ENCODE results near the gene PTPRN2.

PTPRN2 gene

GRCh38 chr7:158390460-158390859 is 197.2 kb downstream of the PTPRN2 start:
- CTCF ChIA-PET, result no interaction called here
- POLR2A ChIA-PET, result no interaction called here
- H3K4me3 ChIP-seq (ENCODE audit: low read depth, low read length), result no peak overlapping the region
- no peak for DNase-seq (ENCODE audit: low read depth, low spot score)
- TF ChIP-seq CTCF (IDR thresholded peaks at IDR 0.05; ENCODE audit: insufficient read depth, low read length, missing control alignments), result no peak

GRCh38 chr7:158389514-158390425 is 197.9 kb downstream of the PTPRN2 start:
- no peak overlapping the region for H3K4me3 ChIP-seq (ENCODE audit: low read depth, low read length)
- POLR2A ChIA-PET, result no interaction called here
- DNase-seq (ENCODE audit: low read depth, low spot score), result no peak
- CTCF ChIA-PET, result no interaction called here
- no peak for TF ChIP-seq CTCF (IDR thresholded peaks at IDR 0.05; ENCODE audit: insufficient read depth, low read length, missing control alignments)

DNA sequence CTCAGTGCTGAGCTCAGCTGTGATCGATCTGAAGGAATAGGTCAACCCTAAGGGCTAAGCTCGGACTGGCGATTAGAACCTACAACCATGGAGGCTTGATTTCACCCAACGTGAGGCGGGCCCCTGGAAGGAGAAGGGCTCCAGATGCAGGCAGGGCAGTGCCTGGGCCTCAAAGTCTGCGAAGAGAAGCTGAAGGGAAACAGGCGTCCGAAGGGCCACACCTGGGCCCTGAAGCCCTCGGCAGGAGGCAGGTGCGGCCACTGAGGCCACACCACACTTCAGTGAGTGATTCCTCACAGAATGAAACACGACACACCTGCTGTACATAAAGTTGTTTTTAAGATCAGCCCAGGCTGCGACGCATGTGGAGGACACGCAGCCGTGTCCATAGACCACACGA is 198.7 kb downstream of the PTPRN2 start:
- no peak overlapping the region for H3K4me3 ChIP-seq (ENCODE audit: low read depth, low read length)
- no peak for DNase-seq (ENCODE audit: low read depth, low spot score)
- POLR2A ChIA-PET, result no interaction called here
- CTCF ChIA-PET, result no interaction called here
- no peak for TF ChIP-seq CTCF (IDR thresholded peaks at IDR 0.05; ENCODE audit: insufficient read depth, low read length, missing control alignments)

- no peak for DNase-seq (ENCODE audit: low read depth, low spot score)
- CTCF ChIA-PET, result no interaction called here
- no peak for TF ChIP-seq CTCF (IDR thresholded peaks at IDR 0.05; ENCODE audit: insufficient read depth, low read length, missing control alignments)
- no peak overlapping the region for H3K4me3 ChIP-seq (ENCODE audit: low read depth, low read length)
- POLR2A ChIA-PET, result no interaction called here
Measured at GRCh38 chr7:158388072-158388471, 199.6 kb downstream of the PTPRN2 start.

GRCh38 chr7:158387546-158387891 is 200.1 kb downstream of the PTPRN2 start:
- no peak for DNase-seq (ENCODE audit: low read depth, low spot score)
- CTCF ChIA-PET, result no interaction called here
- no peak overlapping the region for H3K4me3 ChIP-seq (ENCODE audit: low read depth, low read length)
- POLR2A ChIA-PET, result no interaction called here
- no peak for TF ChIP-seq CTCF (IDR thresholded peaks at IDR 0.05; ENCODE audit: insufficient read depth, low read length, missing control alignments)

GRCh38 chr7:158386866-158387545 is 200.6 kb downstream of the PTPRN2 start:
- ChIA-PET POLR2A (no interaction called here), CTCF (no interaction called here)
- TF ChIP-seq CTCF (IDR thresholded peaks at IDR 0.05; ENCODE audit: insufficient read depth, low read length, missing control alignments), result no peak
- no peak overlapping the region for H3K4me3 ChIP-seq (ENCODE audit: low read depth, low read length)
- DNase-seq (ENCODE audit: low read depth, low spot score), result no peak

Data from AG04449 (cell line).